ENCODE data around the gene NPW. TPM values are rescaled to one million over a fixed set of nuclear protein-coding genes. Genes with fewer than 3 reads are reported as not detected.

Gene NPW
- total and polyA plus RNA-seq, 9 of the 15 experiments (the other 6 are each of a cell fraction or from before 2014, with no cell fraction given) = 0.14 to 4.0 (median 2.6) TPM; not detected in 4

- TF ChIP-seq MAFK (IDR thresholded peaks at IDR 0.05; ENCODE audit: low read length) (no peak), MBD1 (CRISPR knock-in tag; IDR thresholded peaks at IDR 0.05) (no peak), CBX2 (IDR thresholded peaks at IDR 0.05; ENCODE audit: insufficient read depth, low read length, poor library complexity, severe bottlenecking) (no peak), ZC3H8 (IDR thresholded peaks at IDR 0.05) (no peak), TEAD4 (IDR thresholded peaks at IDR 0.05; ENCODE audit: low read length) (no peak), TEAD4 (CRISPR knock-in tag; IDR thresholded peaks at IDR 0.05; ENCODE audit: borderline replicate concordance) (no peak), CTBP1 (IDR thresholded peaks at IDR 0.05; ENCODE audit: borderline replicate concordance) (peak; percentile 21; the same call in 1 of the 2 replicates), ZFP91 (CRISPR knock-in tag; IDR thresholded peaks at IDR 0.05) (no peak), GABPB2 (CRISPR knock-in tag; conservative IDR thresholded peaks at IDR 0.05) (no peak), RFX5 (IDR thresholded peaks at IDR 0.05; ENCODE audit: low read depth, low read length) (no peak), BCLAF1 (IDR thresholded peaks at IDR 0.05; ENCODE audit: borderline replicate concordance in 1 of 2, control insufficient read depth in 1 of 2, low read depth in 2 of 2, low read length in 1 of 2) (no peak), EP400 (IDR thresholded peaks at IDR 0.05) (peak; percentile 50; the same call in 1 of the 2 replicates), ZNF408 (CRISPR knock-in tag; IDR thresholded peaks at IDR 0.05; ENCODE audit: low read depth) (no peak), L3MBTL2 (IDR thresholded peaks at IDR 0.05) (peak; percentile 50; the same call in 1 of the 2 replicates), PHF8 (IDR thresholded peaks at IDR 0.05; ENCODE audit: borderline replicate concordance, low read length) (peak; percentile 44; the same call in 1 of the 2 replicates), ADNP (tag; IDR thresholded peaks at IDR 0.05) (no peak), SIN3A (IDR thresholded peaks at IDR 0.05; ENCODE audit: borderline replicate concordance in 2 of 2, control insufficient read depth in 1 of 2, low read depth in 2 of 2, low read length in 2 of 2) (peak; percentile 6 to 37; a peak in 1 of 4 replicates), SMAD2 (IDR thresholded peaks at IDR 0.05; ENCODE audit: low read depth, low read length) (no peak), ID3 (CRISPR knock-in tag; IDR thresholded peaks at IDR 0.05) (no peak), ID3 (tag; IDR thresholded peaks at IDR 0.05) (no peak)
Observed at GRCh38 chr16:2027024-2028010, 7.7 kb downstream of the NPW start (continued).

Data from K562 (cell line).